HG03521 (cell line): ENCODE data around the gene TNKS2.
"Not testable (repeated sequence)": the region's sequence is repeated elsewhere in the genome, so short reads cannot be mapped to it uniquely, and the experiment has no call there.

ENCODE experiments used
- ATAC-seq: cut with Tn5 transposase; IDR thresholded peaks from one replicate; pipeline ENCODE4 v1.9.1; 2021; ENCODE audit warnings: mild to moderate bottlenecking, moderate library complexity; ENCODE audit not compliant: unreplicated experiment

The TNKS2 gene

DNA sequence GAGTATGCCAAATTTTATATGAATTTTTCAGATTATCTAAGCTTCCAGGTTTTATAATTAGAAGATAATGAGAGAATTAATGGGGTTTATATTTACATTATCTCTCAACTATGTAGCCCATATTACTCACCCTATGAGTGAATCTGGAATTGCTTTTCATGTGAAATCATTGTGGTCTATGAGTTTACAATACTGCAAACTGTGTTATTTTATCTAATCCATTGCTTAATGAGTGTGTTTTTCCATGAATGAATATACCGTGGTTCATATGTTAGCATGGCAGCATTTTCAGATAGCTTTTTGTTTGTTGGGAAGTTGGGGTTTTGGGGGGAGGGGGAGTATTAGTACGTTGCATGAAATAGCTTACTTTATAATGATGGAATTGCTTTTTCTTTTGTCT, 66.5 kb downstream of the TNKS2 start:
- ATAC-seq = no peak

DNA sequence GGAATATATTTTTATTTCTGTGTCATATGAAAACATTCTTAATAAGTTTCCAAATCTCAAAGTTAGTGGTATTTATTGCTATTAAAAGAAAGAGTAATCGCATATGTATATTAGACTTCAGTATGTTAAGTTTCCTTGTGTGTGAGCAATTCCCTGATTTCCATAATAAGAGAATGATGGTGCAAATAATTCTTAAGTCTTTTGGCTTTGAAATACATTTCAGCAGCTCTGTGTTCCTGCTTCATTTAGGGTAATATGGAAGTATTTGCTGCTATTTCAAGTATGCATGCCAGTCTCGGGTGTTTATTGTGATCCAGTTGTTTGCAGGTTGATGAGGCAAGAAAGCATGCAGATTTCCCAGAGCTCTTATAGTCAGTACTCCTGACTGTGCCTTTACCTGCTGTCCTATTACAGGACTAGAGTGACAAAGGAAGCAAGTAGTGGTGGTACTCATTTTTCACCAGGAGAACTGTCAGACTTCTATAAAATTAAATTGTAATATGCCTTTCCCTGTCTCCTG, 67.4 kb downstream of the TNKS2 start:
- no peak for ATAC-seq

DNA sequence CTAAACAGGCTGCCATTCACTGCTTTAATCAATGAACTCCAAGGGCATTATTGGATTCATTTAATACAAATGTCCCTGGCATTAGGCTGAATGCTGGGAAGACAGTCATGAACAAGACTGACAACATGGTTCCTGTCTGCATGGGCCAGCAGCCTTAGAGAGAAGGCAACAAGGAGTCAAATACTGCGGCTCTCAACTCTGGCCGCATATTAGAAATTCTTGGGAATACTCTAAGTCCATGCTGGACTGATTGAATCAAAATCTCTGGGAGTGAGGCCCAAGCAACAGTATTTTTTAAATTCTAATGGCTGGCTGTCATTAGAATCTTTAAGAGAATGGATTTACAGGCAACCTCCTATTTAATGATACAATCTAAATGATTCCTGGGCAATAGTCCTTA, 76.9 kb downstream of the TNKS2 start:
- no peak for ATAC-seq

DNA sequence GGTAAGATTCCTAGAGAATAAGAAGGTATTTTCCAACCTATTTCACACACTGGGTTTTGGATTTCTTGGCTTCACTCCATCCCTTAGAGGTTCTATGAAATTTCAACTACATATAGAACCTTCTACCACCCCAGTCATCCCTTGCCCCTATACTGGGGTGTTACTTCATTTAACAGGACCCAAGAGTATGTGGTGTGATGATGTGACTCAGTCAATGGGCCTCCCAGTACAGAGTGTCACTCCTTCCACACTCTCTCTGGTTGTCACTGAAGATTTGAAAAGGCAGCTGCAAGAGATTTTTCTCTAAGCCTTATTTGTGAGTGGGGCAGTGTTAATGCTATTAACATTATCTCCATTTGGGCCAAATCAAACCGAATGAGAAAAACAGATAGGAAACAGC, 77.6 kb downstream of the TNKS2 start:
- ATAC-seq = no peak

DNA sequence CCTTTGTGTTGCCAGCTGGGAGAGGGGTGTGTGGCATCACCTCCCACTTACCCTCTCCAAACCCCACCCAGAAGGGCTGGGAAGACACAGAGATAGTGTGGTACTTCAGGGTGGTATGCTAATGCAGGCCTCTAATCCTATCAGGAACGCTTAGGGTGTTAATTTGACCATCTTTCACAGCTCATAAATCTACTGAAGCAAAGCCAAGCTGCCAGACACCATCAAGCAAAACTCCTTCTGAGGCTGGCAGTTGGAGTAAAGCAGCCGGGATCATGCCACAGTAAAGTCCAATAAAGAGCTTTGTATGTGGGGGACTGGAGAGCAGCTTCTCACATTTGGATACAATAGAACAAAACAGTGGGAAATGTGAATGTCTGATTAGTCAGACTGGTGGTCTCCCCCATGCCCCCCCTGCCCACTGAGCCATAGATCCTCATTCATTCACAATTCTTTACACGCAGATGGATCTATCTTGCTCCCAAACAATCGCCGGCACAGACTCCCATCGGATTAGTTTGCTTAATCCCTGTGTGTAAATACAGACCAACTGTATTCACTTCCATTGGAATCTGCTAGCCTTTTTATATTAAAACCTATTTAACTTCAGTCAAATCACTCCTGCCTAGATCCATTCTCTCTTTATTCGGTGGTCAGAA, 81.4 kb downstream of the TNKS2 start:
- no peak for ATAC-seq

DNA sequence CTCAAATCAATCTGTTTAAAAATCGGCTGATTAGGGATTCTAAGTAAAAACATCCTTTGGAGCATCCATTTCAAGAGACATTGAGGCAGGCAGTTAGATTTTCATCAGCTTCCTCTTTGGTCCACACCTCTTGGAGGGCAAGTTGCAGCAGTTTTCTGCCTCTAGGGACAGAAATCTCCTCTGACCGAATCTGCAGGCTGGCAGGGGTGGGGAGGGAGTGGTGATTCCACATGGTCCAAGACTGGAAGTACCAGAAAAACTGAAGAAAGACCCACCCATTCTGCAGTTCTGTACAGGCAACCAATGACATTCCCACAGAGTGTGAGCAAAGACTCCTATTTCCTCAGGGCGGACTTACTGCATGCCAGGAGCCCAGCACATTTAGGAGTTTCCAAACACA, 82.1 kb downstream of the TNKS2 start:
- ATAC-seq = no peak

DNA sequence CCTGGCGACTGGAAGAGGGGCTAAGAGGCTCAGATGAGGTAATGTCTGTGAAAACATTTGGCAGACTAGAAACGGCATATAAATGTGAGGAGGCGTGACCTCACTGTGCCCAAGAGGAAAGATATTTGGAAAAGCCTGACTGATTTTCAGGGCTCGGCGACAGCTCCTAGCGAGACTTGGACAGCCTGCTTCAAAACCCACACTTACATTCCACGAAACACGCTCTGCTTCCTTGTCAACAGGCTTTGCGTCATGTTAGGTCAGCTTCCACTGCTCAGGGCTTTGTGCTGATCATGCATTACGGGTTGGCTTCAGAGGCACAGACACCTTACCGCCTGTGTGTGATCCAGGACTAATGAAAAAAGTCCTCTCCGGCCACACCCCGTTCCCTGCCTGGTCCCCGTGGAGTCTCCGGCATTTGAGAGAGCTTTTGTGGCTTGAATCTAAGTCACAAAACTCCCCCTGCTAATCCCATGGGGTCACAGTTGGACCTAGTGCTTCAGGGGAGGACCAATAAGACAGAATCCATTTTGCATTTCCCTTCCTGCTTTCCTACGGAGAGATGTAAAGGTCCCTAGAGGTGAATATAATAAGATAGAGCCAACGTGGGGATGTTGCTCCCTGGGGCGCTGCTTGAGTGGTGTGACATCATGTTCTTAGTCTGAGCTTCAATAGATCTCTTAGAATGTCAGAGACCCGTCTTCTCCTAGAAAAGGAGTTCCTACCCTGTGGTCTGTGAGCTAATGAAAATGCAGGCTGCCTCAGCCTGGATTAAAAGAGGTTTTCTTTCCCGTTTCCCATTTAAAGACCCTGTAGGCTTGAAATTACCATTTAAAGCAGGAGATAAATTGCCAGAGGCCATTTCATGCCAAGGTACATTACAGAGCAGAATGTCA, 85.6 kb downstream of the TNKS2 start:
- ATAC-seq = no peak

DNA sequence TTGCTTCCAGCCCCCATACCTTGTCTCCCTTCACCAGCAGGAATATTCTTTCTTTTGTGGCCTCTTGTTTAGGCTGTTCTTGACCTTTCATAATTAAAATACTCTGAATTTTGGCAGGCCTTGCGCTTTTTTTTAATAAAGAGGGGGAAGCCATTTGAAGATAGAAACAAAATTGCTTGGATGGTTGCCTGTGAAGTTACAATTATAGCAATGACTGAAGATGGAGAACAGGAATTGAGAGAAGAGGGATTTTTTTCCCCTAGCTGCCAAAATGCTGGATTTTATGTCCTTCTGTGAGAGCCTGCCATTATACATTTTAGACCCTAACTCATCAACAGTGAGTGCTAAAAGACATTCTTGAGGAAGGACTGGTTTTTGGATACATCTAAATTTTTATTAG, 86.3 kb downstream of the TNKS2 start:
- ATAC-seq = no peak

DNA sequence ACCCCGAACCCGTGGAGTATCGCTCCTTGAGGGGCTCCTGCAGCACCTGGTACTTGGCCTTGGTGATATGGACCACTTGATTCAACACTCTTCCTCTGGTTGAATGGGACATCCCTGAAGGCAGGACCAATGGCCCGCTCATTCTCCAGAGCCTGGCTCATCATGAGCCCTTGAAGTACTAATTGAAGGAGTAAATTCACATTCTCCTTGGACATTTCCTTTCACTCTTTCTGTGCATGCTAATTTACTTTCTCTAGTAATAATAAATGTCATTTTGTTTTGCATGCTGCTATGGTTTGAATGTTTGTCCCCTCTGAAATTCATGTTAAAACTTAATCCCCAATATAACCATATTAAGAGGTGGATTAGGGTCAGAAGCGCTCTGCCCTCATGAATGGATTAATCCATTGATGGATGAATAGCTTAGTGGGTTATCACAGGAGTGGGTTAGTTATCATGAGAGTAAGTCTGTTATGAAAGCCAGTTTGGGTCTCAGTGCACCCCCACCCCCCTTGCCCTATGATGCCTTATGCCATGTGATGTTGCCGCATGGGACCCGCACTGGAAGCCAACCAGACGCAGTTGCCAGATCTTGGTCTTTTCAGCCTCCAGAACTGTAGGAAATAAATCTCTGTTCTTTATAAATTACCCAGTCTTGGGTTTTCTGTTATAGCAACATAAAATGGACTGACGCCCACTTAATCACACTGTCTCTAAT, 87.3 kb downstream of the TNKS2 start:
- ATAC-seq = no peak

DNA sequence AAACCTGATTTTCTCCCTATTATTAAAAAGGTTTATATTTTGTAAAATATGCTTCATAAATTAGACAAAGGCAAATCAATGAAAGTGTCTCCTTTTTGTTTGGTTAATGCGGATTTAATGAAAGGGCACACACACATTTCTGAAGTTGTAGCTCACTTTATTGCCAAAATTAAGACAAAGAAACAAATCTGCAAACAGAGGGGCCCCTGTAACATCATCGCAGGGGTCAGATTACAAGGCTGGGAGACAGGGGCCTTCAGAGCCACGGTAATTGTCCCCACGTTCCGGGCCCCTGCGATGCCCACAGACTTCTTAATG, 88.7 kb downstream of the TNKS2 start:
- ATAC-seq = no peak

DNA sequence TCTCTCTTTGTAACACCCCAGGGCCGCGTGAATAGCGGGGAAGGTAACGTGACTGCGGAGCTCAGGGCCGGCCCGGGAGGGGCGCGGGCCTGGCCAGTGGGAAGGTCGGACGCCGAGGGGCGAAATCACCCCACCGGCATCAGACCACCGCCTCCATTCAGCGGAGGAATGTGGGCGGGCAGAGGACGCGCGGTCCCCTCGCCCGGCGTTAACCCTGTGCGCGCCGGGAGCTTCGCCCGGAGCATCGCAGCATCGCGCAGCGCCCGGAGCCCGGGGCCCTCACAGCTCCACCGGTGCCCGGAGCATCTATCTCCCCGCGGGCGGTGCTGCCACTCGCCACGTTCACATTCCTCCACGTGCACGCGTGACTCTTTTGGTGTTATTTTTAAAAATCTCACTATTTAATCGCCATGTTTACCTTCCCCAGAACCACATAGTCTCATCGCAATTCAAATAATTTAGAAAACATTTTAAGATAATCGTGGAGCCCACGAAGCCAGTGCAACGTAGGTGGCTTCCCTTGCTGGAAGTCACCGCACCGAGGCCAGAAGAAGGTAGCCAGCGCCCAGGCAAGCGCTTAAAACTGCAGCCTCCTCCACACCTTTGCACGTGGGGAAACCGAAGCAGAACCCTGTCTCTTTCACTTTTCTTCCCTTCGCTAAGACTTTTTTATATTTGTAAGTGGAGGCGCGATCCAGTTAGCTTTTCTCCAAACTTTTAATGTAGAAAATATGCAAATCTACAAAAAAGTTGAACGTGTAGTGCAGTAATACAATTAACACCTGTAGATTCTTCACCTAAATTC, 89.2 kb downstream of the TNKS2 start:
- ATAC-seq = no peak

DNA sequence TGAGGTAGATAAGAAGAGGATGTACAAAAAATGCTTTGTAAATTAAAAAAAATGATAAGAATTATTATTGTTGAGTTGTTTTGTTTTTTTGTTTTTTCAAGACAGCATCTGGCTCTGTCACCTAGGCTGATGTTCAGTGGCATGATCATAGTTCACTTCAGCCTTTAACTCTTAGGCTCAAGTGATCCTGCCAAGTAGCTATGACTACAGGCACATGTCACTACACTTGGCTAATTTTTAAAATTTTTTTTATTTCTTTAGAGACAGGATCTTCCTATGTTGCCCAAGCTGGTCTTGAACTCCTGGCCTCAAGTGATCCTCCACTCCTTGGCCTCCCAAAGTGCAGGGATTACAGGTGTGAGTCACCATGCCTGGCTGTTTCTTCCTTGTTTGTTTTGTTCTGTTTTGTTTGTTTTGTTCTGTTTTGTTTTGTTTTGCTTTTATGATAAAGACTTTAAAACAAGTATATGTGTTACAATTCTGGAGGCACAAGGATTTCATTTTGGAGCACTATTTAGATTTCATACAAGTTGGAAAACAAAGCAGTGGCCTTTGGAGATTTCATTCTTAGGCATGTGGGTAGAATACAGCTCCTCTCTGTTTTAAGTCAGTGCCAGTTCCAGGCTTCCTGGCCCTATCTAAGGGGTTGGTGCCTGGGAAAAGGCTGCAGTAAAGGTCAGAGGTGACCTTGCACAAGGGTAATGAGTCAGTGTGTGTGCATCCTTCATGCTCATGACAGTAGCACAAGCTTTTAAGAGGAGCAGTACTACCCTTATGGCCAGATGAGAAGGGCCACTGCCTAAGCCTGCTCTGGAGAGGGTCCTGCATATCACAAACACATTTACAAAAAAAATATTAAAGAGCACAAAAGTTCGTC, 93.1 kb downstream of the TNKS2 start:
- no peak for ATAC-seq

DNA sequence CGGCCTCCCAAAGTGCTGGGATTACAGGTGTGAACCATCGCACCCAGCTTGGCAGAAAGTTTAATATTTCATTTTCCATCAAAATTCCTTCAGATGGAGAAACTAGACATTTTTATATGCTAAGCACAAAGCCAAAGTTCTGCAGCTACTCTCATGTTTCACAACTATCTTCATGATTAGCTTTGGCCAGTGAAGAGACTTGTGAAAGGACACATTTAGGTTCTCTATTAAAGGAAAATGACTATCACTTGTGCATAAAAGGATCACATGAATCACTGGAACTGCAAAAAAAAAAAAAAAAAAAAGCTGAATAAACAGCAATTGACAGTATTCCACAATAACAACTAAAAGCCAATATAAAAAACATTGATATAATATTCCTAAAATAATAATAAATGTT, 94.8 kb downstream of the TNKS2 start:
- ATAC-seq = no peak

DNA sequence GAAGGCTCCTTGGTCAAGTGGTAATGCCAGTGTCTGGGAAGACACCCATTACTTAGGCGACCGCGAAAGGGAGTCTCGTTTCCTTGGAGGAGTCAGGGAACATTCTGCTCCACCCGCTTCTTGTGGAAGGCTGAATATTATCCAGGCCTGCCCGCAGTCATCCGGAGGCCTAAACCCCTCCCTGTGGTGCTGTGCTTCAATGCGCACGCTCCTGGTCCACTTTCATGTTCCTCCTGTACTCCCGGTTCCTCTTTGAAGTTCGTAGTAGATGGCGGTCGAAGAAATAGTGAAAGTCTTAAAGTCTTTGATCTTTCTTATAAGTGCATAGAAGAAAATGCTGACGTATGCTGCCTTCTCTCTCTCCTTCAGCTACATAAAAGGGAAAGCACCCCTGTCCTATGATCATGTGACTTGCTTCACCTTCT, 96.0 kb downstream of the TNKS2 start:
- not testable (repeated sequence) for ATAC-seq

DNA sequence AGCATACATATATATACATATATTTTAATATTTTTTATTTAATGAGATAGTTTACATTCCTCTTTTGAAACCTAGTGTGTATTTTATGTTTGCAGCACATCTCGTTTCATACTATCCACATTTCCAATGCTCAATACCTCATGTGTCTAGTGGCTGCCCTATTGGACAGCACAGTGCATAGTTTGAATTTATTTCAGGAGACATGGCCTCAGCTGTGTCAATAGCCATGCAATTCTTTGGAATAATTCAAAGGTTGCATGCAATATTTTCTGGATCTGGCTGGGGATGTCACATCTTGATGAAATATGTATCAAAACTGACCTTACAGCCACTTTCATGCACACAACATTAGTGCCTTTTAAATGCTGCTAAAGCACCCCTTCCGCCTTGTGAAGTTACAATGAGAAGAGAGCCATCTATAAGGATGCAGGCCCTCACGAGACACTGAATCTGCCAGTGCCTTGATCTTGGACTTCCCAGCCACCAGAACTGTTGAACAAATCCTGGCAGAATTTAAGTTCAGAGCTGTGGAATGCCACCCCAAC, 98.1 kb downstream of the TNKS2 start:
- no peak for ATAC-seq

DNA sequence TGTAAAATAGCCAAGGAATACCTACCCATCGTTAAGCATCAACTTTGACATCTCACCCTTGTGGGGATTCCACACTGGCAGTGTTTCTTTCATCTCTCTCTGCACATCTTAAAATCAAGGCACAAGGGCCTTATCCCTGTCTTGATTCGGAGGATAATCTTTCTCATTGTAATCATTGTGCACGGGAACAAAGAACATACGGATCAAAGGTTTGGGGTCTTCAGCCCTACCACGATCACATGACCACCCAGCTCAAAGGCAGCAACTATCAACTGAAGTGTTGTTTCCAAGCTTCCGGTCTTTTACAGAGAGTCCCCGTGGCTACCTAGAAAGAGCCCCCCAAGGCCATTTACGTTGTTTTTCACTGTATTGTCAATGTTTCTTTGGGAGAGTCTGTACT, 99.2 kb downstream of the TNKS2 start:
- ATAC-seq = no peak

DNA sequence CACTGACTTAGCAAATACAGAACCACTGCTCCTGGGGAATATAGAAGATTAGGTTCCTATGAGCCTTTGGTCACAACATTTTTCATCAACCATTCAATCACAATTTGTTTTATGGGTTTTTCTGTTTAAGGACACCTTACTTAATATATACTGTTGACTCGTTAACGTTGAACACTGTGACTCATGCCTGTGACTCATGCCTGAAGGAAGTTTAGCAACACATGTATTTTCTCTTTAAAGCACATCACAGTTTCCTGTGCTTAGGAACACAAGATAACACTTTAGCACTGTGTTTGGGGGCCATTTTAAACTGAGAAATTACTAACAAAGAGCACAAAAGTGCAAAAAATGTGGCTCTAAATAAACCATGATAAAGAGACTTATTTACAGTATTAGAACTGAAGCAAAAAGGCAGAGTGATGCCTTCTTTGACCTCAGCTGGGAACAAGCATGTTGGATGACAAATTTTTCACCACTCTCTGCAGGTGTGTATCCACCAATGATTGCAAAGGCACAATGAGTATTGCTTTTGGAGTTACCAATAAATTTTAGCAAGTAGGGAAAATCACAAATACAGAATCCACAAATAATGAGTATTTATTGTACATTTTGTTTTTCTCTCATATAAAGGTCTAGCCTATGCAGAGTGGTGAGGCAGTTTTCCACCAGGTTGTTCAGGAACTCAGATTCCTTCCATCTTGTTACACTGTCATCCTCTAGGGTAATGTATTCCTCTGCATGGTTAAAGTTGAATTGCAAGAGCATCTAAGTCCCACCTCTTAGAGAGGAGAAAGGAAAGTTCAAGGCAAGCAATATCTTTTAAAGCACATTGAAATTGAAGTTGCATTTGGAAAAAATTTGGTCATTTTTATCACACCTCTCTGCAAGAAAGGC, 103.8 kb downstream of the TNKS2 start:
- ATAC-seq = no peak

DNA sequence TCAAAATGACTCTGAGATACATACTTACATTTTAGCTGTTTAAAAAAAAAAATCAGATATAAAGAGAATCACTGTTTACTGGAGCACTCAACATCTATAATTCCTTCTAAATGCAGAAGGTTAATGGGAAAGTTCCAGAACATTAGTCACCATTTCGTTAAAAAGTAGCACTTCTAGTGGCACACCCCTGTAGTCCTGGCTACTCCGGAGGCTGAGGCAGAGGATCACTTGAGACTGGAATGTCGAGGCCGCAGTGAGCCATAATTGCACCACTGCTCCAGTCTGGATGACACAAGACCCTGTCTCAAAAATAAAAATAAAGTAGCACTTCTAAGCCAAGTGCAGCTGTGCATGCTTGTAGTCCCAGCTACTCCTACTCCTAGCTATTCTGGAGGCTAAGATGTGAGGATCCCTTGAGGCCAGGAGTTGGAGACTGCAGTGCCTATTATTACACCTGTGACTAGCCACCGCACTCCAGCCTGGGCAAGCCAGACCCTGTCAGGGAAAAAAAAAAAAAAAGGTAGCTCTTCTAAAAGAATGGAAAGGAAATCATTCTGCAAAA, 108.9 kb downstream of the TNKS2 start:
- no peak for ATAC-seq
